Natural killer cell treated with Interleukin-12 subunit alpha and Interleukin-12 subunit beta and Interleukin-15 and Interleukin-18, amount 100 ng/mL, for 72 hours (primary cell): ENCODE measurements around the gene CCDC191. TPM values are rescaled to one million over a fixed set of nuclear protein-coding genes. Genes with fewer than 3 reads are reported as not detected.

Source experiments
- ATAC-seq, 2 donors: fragments of 150-1000 bp; cut with Tn5 transposase in 1 of 2; sonication (Bioruptor Pico), chemical (Tn5 transposase) in 1 of 2; 2 replicates each; pipeline ENCODE4 v1.10.0; 2021
- DNase-seq: peaks from one replicate; pipeline ENCODE4 v3.0.0; 2022; ENCODE audit warnings: low spot score
- H3K27ac Mint-ChIP-seq, 2 donors: 1 replicate in 1 of 2; 2 replicates in 1 of 2; pipeline ENCODE4 v1.8.0; 2022; ENCODE audit warnings: mixed read lengths in 2 of 2, mild to moderate bottlenecking in 1 of 2, moderate library complexity in 1 of 2
- H3K27me3 Mint-ChIP-seq, 2 donors: 1 replicate in 1 of 2; 2 replicates in 1 of 2; pipeline ENCODE4 v1.8.0; 2022; ENCODE audit warnings: mixed read lengths in 2 of 2
- H3K36me3 Mint-ChIP-seq: one replicate; pipeline ENCODE4 v1.8.0; 2022; ENCODE audit warnings: mixed read lengths
- H3K4me1 Mint-ChIP-seq, 2 donors: 1 replicate in 1 of 2; 2 replicates in 1 of 2; pipeline ENCODE4 v1.8.0; 2022; ENCODE audit warnings: low read depth in 2 of 2, mixed read lengths in 2 of 2, mild to moderate bottlenecking in 1 of 2
- H3K4me3 Mint-ChIP-seq: one replicate; pipeline ENCODE4 v1.8.0; 2022; ENCODE audit warnings: mixed read lengths
- H3K9me3 Mint-ChIP-seq: 2 replicates; pipeline ENCODE4 v1.8.0; 2022; ENCODE audit warnings: mixed read lengths
- total RNA-seq, 2 donors: library from RNA; stranded (reverse); gene quantifications; one replicate each; pipeline ENCODE4 v1.2.3, GENCODE V29; 2022

The CCDC191 gene
- total RNA-seq, 2 donors from 2014 or later = 3.0 to 3.6 TPM

GRCh38 chr3:114033721-114034120 is 22.6 kb downstream of the CCDC191 start:
- Mint-ChIP-seq H3K9me3 (no peaks in the 10 kb centered on the region), H3K4me1 (no peaks in the 10 kb centered on the region), H3K27ac (no peak overlapping the region), H3K36me3 (peaks cover 8% of the 10 kb centered on the region), H3K27me3 (no peaks in the 10 kb centered on the region), H3K4me3 (no peak overlapping the region)
- no peak for ATAC-seq
- no peak for DNase-seq

DNA sequence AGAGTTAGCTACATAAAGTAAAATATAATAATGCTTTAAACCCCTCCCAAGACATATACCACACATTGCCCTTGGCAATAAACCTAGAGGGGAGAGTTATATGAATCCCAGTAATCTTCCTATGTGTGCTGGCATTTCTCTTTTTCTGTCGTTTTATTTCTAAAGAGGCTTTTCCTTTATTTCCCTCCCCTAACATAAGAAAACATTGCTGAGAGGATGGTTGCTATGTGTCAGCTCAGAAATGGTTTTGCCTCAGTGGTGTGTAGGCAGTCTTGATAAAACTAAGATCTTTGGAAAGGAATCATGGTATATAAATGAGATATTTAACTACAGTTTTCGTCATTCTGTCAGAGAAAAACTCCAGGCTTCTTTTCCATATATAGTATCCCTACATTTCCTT is 30.0 kb downstream of the CCDC191 start:
- DNase-seq (no peak), ATAC-seq (no peak)
- Mint-ChIP-seq H3K27me3 (no peaks in the 10 kb centered on the region), H3K36me3 (no peaks in the 10 kb centered on the region), H3K4me1 (no peaks in the 10 kb centered on the region), H3K27ac (no peak overlapping the region), H3K4me3 (no peak overlapping the region), H3K9me3 (no peaks in the 10 kb centered on the region)

GRCh38 chr3:114025451-114025850 is 30.9 kb downstream of the CCDC191 start:
- no peaks in the 10 kb centered on the region for H3K4me1 Mint-ChIP-seq
- no peak for DNase-seq
- H3K36me3 Mint-ChIP-seq = no peaks in the 10 kb centered on the region
- no peaks in the 10 kb centered on the region for H3K9me3 Mint-ChIP-seq
- H3K27ac Mint-ChIP-seq = no peak overlapping the region
- ATAC-seq = no peak
- no peak overlapping the region for H3K4me3 Mint-ChIP-seq
- H3K27me3 Mint-ChIP-seq = no peaks in the 10 kb centered on the region

- Mint-ChIP-seq H3K27me3 (no peaks in the 10 kb centered on the region), H3K9me3 (no peaks in the 10 kb centered on the region), H3K27ac (no peak overlapping the region), H3K4me1 (no peaks in the 10 kb centered on the region), H3K36me3 (no peaks in the 10 kb centered on the region), H3K4me3 (no peak overlapping the region)
- ATAC-seq (no peak), DNase-seq (no peak)
Measured at GRCh38 chr3:114022145-114022802, 34.1 kb downstream of the CCDC191 start.

- no peaks in the 10 kb centered on the region for H3K9me3 Mint-ChIP-seq
- no peaks in the 10 kb centered on the region for H3K27me3 Mint-ChIP-seq
- H3K4me3 Mint-ChIP-seq = no peak overlapping the region
- H3K36me3 Mint-ChIP-seq = no peaks in the 10 kb centered on the region
- ATAC-seq (no peak), DNase-seq (no peak)
- no peaks in the 10 kb centered on the region for H3K4me1 Mint-ChIP-seq
- no peak overlapping the region for H3K27ac Mint-ChIP-seq
Measured at GRCh38 chr3:114020907-114021306, 35.4 kb downstream of the CCDC191 start.

- no peak overlapping the region for H3K4me3 Mint-ChIP-seq
- H3K27me3 Mint-ChIP-seq = no peaks in the 10 kb centered on the region
- no peaks in the 10 kb centered on the region for H3K9me3 Mint-ChIP-seq
- H3K4me1 Mint-ChIP-seq = no peaks in the 10 kb centered on the region
- ATAC-seq (no peak), DNase-seq (no peak)
- H3K27ac Mint-ChIP-seq = no peak overlapping the region
- H3K36me3 Mint-ChIP-seq = no peaks in the 10 kb centered on the region
Measured at GRCh38 chr3:114019486-114019885, 36.8 kb downstream of the CCDC191 start.

GRCh38 chr3:114014211-114014610 is 42.1 kb downstream of the CCDC191 start:
- no peaks in the 10 kb centered on the region for H3K9me3 Mint-ChIP-seq
- no peaks in the 10 kb centered on the region for H3K4me1 Mint-ChIP-seq
- no peak for DNase-seq
- H3K27ac Mint-ChIP-seq = no peak overlapping the region
- H3K36me3 Mint-ChIP-seq = no peaks in the 10 kb centered on the region
- H3K27me3 Mint-ChIP-seq = no peaks in the 10 kb centered on the region
- no peak overlapping the region for H3K4me3 Mint-ChIP-seq
- ATAC-seq = no peak

- Mint-ChIP-seq H3K4me3 (no peak overlapping the region), H3K9me3 (no peaks in the 10 kb centered on the region), H3K36me3 (no peaks in the 10 kb centered on the region), H3K27me3 (no peaks in the 10 kb centered on the region), H3K27ac (no peak overlapping the region), H3K4me1 (no peaks in the 10 kb centered on the region)
- ATAC-seq = no peak
- DNase-seq = no peak
Measured at GRCh38 chr3:114011059-114011797, 45.1 kb downstream of the CCDC191 start.

- Mint-ChIP-seq H3K27ac (no peak overlapping the region), H3K27me3 (no peaks in the 10 kb centered on the region), H3K9me3 (no peaks in the 10 kb centered on the region), H3K36me3 (no peaks in the 10 kb centered on the region), H3K4me1 (no peaks in the 10 kb centered on the region), H3K4me3 (no peak overlapping the region)
- DNase-seq (no peak), ATAC-seq (no peak)
Measured at GRCh38 chr3:114005481-114005880, 50.8 kb downstream of the CCDC191 start.

- H3K36me3 Mint-ChIP-seq = peaks cover 4% of the 10 kb centered on the region
- no peak overlapping the region for H3K4me3 Mint-ChIP-seq
- DNase-seq (no peak), ATAC-seq (no peak)
- H3K27ac Mint-ChIP-seq = no peak overlapping the region
- no peaks in the 10 kb centered on the region for H3K4me1 Mint-ChIP-seq
- no peaks in the 10 kb centered on the region for H3K9me3 Mint-ChIP-seq
- H3K27me3 Mint-ChIP-seq = no peaks in the 10 kb centered on the region
Measured at GRCh38 chr3:113985541-113985940, 70.8 kb downstream of the CCDC191 start.

GRCh38 chr3:113983544-113983943 is 72.8 kb downstream of the CCDC191 start:
- H3K4me3 Mint-ChIP-seq = no peak overlapping the region
- no peak for DNase-seq
- H3K27ac Mint-ChIP-seq = no peak overlapping the region
- ATAC-seq = no peak
- H3K4me1 Mint-ChIP-seq = no peaks in the 10 kb centered on the region
- H3K27me3 Mint-ChIP-seq = no peaks in the 10 kb centered on the region
- H3K36me3 Mint-ChIP-seq = peaks cover 8% of the 10 kb centered on the region
- no peaks in the 10 kb centered on the region for H3K9me3 Mint-ChIP-seq

DNA sequence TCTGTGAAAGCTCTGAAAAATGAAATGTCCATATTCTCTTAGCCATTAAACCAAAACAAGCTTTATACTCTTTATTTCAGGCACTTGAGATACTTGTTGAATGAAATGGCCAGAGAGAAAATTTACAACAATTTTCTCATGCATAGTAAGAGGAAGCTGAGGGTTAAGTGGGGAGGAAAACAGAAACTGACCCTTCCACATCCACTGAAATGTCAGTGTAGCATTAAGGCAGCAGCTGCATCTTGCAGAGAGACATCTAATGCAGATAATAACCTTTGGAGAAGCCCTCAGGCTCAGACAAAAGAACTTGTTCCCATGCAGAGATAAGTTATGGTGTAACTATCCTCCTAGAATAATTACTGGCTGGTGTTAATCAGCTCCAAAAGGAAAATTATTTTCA is 74.5 kb downstream of the CCDC191 start:
- DNase-seq = no peak
- ATAC-seq = no peak
- H3K9me3 Mint-ChIP-seq = no peaks in the 10 kb centered on the region

GRCh38 chr3:113979916-113980315 is 76.4 kb downstream of the CCDC191 start:
- no peak for ATAC-seq
- no peaks in the 10 kb centered on the region for H3K4me1 Mint-ChIP-seq
- no peaks in the 10 kb centered on the region for H3K27me3 Mint-ChIP-seq
- H3K9me3 Mint-ChIP-seq = no peaks in the 10 kb centered on the region
- no peak overlapping the region for H3K4me3 Mint-ChIP-seq
- no peak overlapping the region for H3K27ac Mint-ChIP-seq
- DNase-seq = no peak
- H3K36me3 Mint-ChIP-seq = peaks cover 9% of the 10 kb centered on the region

More for the DNA sequence above, 74.5 kb downstream of the CCDC191 start:
- peaks cover 8% of the 10 kb centered on the region for H3K36me3 Mint-ChIP-seq
- no peak overlapping the region for H3K27ac Mint-ChIP-seq
- no peaks in the 10 kb centered on the region for H3K27me3 Mint-ChIP-seq
- no peak overlapping the region for H3K4me3 Mint-ChIP-seq
- H3K4me1 Mint-ChIP-seq = no peaks in the 10 kb centered on the region

DNA sequence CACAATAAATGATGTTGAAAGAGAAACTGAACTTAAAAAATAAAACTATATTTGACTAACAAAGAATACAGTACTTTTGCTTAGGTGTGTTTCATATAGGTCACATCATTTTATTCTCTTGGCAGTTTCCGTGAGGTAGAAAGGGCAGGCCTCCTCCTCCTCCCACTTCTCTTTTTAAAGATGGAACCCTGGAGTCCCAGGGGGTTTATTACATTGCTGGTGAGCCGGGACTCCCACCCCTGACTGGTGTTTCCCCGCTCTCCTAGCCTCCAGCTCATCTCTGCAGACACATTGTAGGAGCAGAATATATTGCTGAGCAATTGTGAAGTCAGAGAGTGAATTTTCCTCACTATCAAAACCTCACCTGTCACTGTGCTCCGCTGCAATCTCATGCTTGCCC is 78.5 kb downstream of the CCDC191 start:
- Mint-ChIP-seq H3K36me3 (peaks cover 25% of the 10 kb centered on the region), H3K27me3 (peaks cover 0 to 3% of the 10 kb centered on the region in 2 donors), H3K4me3 (no peak overlapping the region), H3K9me3 (peaks cover 15% of the 10 kb centered on the region), H3K27ac (no peak overlapping the region), H3K4me1 (no peaks in the 10 kb centered on the region)
- ATAC-seq (no peak), DNase-seq (no peak)
